Stimulated activated memory B cell treated with anti-CD40 and anti-IgM and Interleukin-4, amounts not matched to agents 10 μg/mL and 1 μg/mL and 100 μg/mL, for 72 hours (primary cell): ENCODE data around the gene PRPF40B.

ENCODE experiments used
- ATAC-seq: fragments of 150-1000 bp; cut with Tn5 transposase; 2 replicates; pipeline ENCODE4 v1.10.0; 2021
- H3K27ac Mint-ChIP-seq: one replicate; pipeline ENCODE4 v1.8.0; 2022; ENCODE audit warnings: mild to moderate bottlenecking, mixed read lengths
- H3K27me3 Mint-ChIP-seq: one replicate; pipeline ENCODE4 v1.8.0; 2022; ENCODE audit warnings: mixed read lengths
- H3K36me3 Mint-ChIP-seq: one replicate; pipeline ENCODE4 v1.8.0; 2022; ENCODE audit warnings: mixed read lengths
- H3K4me1 Mint-ChIP-seq: one replicate; pipeline ENCODE4 v1.8.0; 2022; ENCODE audit warnings: mixed read lengths
- H3K4me3 Mint-ChIP-seq: one replicate; pipeline ENCODE4 v1.8.0; 2022; ENCODE audit warnings: mild to moderate bottlenecking, moderate library complexity, mixed read lengths
- H3K9me3 Mint-ChIP-seq: one replicate; pipeline ENCODE4 v1.8.0; 2022; ENCODE audit warnings: mixed read lengths

PRPF40B gene

GRCh38 chr12:49624921-49625577 is 1.7 kb downstream of the PRPF40B start:
- H3K27ac Mint-ChIP-seq: no peak overlapping the region
- H3K4me3 Mint-ChIP-seq: peak overlapping the region; percentile 8
- no peak for ATAC-seq
- H3K9me3 Mint-ChIP-seq: no peaks in the 10 kb centered on the region
- H3K36me3 Mint-ChIP-seq: no peaks in the 10 kb centered on the region
- peaks cover 18% of the 10 kb centered on the region for H3K4me1 Mint-ChIP-seq
- H3K27me3 Mint-ChIP-seq: no peaks in the 10 kb centered on the region

- Mint-ChIP-seq H3K27me3 (no peaks in the 10 kb centered on the region), H3K4me1 (peaks cover 13% of the 10 kb centered on the region), H3K9me3 (no peaks in the 10 kb centered on the region), H3K36me3 (no peaks in the 10 kb centered on the region), H3K27ac (no peak overlapping the region), H3K4me3 (no peak overlapping the region)
- ATAC-seq: no peak
Measured at GRCh38 chr12:49626169-49626835, 2.9 kb downstream of the PRPF40B start.

- Mint-ChIP-seq H3K27ac (no peak overlapping the region), H3K9me3 (no peaks in the 10 kb centered on the region), H3K4me3 (no peak overlapping the region), H3K4me1 (peaks cover 8% of the 10 kb centered on the region), H3K27me3 (no peaks in the 10 kb centered on the region), H3K36me3 (peaks cover 3% of the 10 kb centered on the region)
- no peak for ATAC-seq
Measured at GRCh38 chr12:49626836-49627235, 3.5 kb downstream of the PRPF40B start.

- H3K9me3 Mint-ChIP-seq: no peaks in the 10 kb centered on the region
Measured at GRCh38 chr12:49627752-49628360, 4.5 kb downstream of the PRPF40B start.

GRCh38 chr12:49631336-49631907 is 8.1 kb downstream of the PRPF40B start:
- H3K4me1 Mint-ChIP-seq: no peaks in the 10 kb centered on the region
- H3K4me3 Mint-ChIP-seq: no peak overlapping the region
- H3K27ac Mint-ChIP-seq: no peak overlapping the region
- no peak for ATAC-seq
- H3K27me3 Mint-ChIP-seq: no peaks in the 10 kb centered on the region
- H3K9me3 Mint-ChIP-seq: no peaks in the 10 kb centered on the region
- H3K36me3 Mint-ChIP-seq: peaks cover 14% of the 10 kb centered on the region

More at GRCh38 chr12:49627752-49628360, 4.5 kb downstream of the PRPF40B start:
- H3K27me3 Mint-ChIP-seq: no peaks in the 10 kb centered on the region
- H3K4me3 Mint-ChIP-seq: no peak overlapping the region
- H3K27ac Mint-ChIP-seq: no peak overlapping the region
- no peak for ATAC-seq
- H3K36me3 Mint-ChIP-seq: peaks cover 6% of the 10 kb centered on the region
- no peaks in the 10 kb centered on the region for H3K4me1 Mint-ChIP-seq

GRCh38 chr12:49632401-49632800 is 9.0 kb downstream of the PRPF40B start:
- Mint-ChIP-seq H3K36me3 (peaks cover 14% of the 10 kb centered on the region), H3K27me3 (no peaks in the 10 kb centered on the region), H3K4me1 (peaks cover 9% of the 10 kb centered on the region), H3K9me3 (no peaks in the 10 kb centered on the region), H3K27ac (no peak overlapping the region), H3K4me3 (no peak overlapping the region)
- ATAC-seq: no peak

- Mint-ChIP-seq H3K4me1 (peaks cover 11% of the 10 kb centered on the region), H3K4me3 (no peak overlapping the region), H3K9me3 (no peaks in the 10 kb centered on the region), H3K27me3 (no peaks in the 10 kb centered on the region), H3K36me3 (peaks cover 20% of the 10 kb centered on the region), H3K27ac (no peak overlapping the region)
- no peak for ATAC-seq
Measured at GRCh38 chr12:49632986-49633702, 9.8 kb downstream of the PRPF40B start.

GRCh38 chr12:49633703-49634345 is 10.5 kb downstream of the PRPF40B start:
- Mint-ChIP-seq H3K4me3 (no peak overlapping the region), H3K27me3 (no peaks in the 10 kb centered on the region), H3K27ac (peak overlapping the region; percentile 31), H3K9me3 (no peaks in the 10 kb centered on the region), H3K4me1 (peaks cover 11% of the 10 kb centered on the region), H3K36me3 (peaks cover 20% of the 10 kb centered on the region)
- no peak for ATAC-seq

- Mint-ChIP-seq H3K36me3 (peaks cover 22% of the 10 kb centered on the region), H3K9me3 (no peaks in the 10 kb centered on the region), H3K27me3 (no peaks in the 10 kb centered on the region), H3K4me3 (no peak overlapping the region), H3K27ac (no peak overlapping the region), H3K4me1 (peaks cover 19% of the 10 kb centered on the region)
- no peak for ATAC-seq
Measured at GRCh38 chr12:49635036-49635435, 11.7 kb downstream of the PRPF40B start.

GRCh38 chr12:49635656-49636055 is 12.3 kb downstream of the PRPF40B start:
- Mint-ChIP-seq H3K4me1 (peaks cover 26% of the 10 kb centered on the region), H3K4me3 (no peak overlapping the region), H3K36me3 (peaks cover 28% of the 10 kb centered on the region), H3K27me3 (no peaks in the 10 kb centered on the region), H3K9me3 (no peaks in the 10 kb centered on the region), H3K27ac (no peak overlapping the region)
- ATAC-seq: no peak

- H3K27ac Mint-ChIP-seq: peak overlapping the region; percentile 26
- H3K4me1 Mint-ChIP-seq: peaks cover 27% of the 10 kb centered on the region
- no peak overlapping the region for H3K4me3 Mint-ChIP-seq
- no peaks in the 10 kb centered on the region for H3K27me3 Mint-ChIP-seq
- H3K36me3 Mint-ChIP-seq: peaks cover 30% of the 10 kb centered on the region
- ATAC-seq: no peak
- H3K9me3 Mint-ChIP-seq: no peaks in the 10 kb centered on the region
Measured at GRCh38 chr12:49636574-49636973, 13.2 kb downstream of the PRPF40B start.

- peaks cover 27% of the 10 kb centered on the region for H3K4me1 Mint-ChIP-seq
- ATAC-seq: peak; percentile 77
- H3K27ac Mint-ChIP-seq: peak overlapping the region; percentile 26
- no peaks in the 10 kb centered on the region for H3K27me3 Mint-ChIP-seq
- H3K9me3 Mint-ChIP-seq: no peaks in the 10 kb centered on the region
- H3K36me3 Mint-ChIP-seq: peaks cover 24% of the 10 kb centered on the region
- no peak overlapping the region for H3K4me3 Mint-ChIP-seq
Measured at GRCh38 chr12:49636979-49637755, 13.8 kb downstream of the PRPF40B start.

GRCh38 chr12:49641748-49642369 is 18.5 kb downstream of the PRPF40B start:
- H3K4me1 Mint-ChIP-seq: peaks cover 42% of the 10 kb centered on the region
- ATAC-seq: no peak
- no peaks in the 10 kb centered on the region for H3K9me3 Mint-ChIP-seq
- H3K36me3 Mint-ChIP-seq: peaks cover 40% of the 10 kb centered on the region
- no peak overlapping the region for H3K4me3 Mint-ChIP-seq
- H3K27ac Mint-ChIP-seq: no peak overlapping the region
- no peaks in the 10 kb centered on the region for H3K27me3 Mint-ChIP-seq

- no peaks in the 10 kb centered on the region for H3K27me3 Mint-ChIP-seq
- no peak overlapping the region for H3K27ac Mint-ChIP-seq
- peaks cover 40% of the 10 kb centered on the region for H3K4me1 Mint-ChIP-seq
Measured at GRCh38 chr12:49642370-49642802, 19.0 kb downstream of the PRPF40B start.

More at GRCh38 chr12:49642370-49642802, 19.0 kb downstream of the PRPF40B start:
- Mint-ChIP-seq H3K36me3 (peaks cover 46% of the 10 kb centered on the region), H3K9me3 (no peaks in the 10 kb centered on the region), H3K4me3 (no peak overlapping the region)
- ATAC-seq: no peak
